ENCODE data around the gene ANKMY1. TPM values are rescaled to one million over a fixed set of nuclear protein-coding genes. Genes with fewer than 3 reads are reported as not detected.

Gene ANKMY1
- total and polyA plus RNA-seq, 2 of the 13 experiments (the other 11 are each of a cell fraction or from before 2014, with no cell fraction given), result 11.7 to 18.8 TPM

DNA sequence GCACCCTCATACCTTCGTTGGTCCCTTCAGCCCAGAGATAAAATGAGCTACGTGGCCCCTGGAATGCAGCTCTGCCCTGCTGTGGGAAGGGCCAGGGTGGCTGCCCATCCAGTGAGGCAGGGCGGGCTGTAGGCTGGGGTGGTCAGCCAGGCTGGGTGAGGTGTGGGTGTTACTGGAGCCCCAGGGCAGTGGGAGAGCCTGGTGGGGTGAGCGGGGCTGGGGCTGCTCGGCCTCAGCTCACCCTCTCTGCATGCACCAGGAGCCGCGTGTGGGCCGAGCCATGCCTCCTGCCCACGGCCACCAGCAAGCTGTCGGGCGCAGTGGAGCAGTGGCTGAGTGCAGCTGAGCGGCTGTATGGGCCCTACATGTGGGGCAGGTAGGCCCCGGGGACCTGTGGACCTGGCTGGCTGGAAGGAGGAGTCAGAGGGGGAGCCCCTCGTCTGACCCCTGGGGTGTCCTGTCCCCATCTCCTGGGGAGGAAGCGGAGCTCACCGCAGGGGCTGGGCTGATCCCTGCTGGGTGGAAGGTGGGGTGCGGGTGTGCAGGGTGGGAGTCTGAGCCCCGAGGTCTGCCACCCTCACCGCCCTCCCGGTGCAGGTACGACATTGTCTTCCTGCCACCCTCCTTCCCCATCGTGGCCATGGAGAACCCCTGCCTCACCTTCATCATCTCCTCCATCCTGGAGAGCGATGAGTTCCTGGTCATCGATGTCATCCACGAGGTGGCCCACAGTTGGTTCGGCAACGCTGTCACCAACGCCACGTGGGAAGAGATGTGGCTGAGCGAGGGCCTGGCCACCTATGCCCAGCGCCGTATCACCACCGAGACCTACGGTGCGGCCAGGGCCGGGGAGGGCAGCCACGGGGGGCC, 16.0 kb upstream of the ANKMY1 start:
- peaks cover 13% of the 10 kb centered on the region for H3K79me2 ChIP-seq (ENCODE audit: insufficient read depth, low read length)
- no peak for FAIRE-seq
- ChIA-PET CTCF (ENCODE audit: low intra/inter-chr PET ratio, low total read pairs) (no interaction called here), POLR2A (interaction anchor here (2.8 kb wide), 1 partner anchor 13 kb away, joined by 9 read pairs; the partner anchor contains the start of gene DUSP28)
- no peak for DNase-seq (ENCODE audit: low spot score)
- in situ Hi-C loops (cut with HindIII; ENCODE audit: extremely low pct_ligation_motif_present, low pct_unique_long_range_greater_than_20kb) (loop anchor here (25.0 kb wide), 1 partner anchor 639 kb away; no protein-coding TSS in a partner anchor), intact Hi-C loops (cut with micrococcal nuclease; ENCODE audit: unreplicated experiment) (no loop called here)
- no peak overlapping the region for H3K9ac ChIP-seq (ENCODE audit: insufficient read depth, low read depth, low read length)
- H3K36me3 ChIP-seq (replicated peaks in 1 of 2; ENCODE audit: control insufficient read depth in 1 of 2, insufficient read depth in 2 of 2, low read length in 2 of 2), result peaks cover 0 to 14% of the 10 kb centered on the region in 2 experiments; a peak in 3 of 5 replicates
- H3K27me3 ChIP-seq (ENCODE audit: control insufficient read depth in 1 of 2, insufficient read depth in 2 of 2, low read length in 2 of 2), result no peaks in the 10 kb centered on the region
- H4K20me1 ChIP-seq (ENCODE audit: insufficient read depth, low read length), result no peaks in the 10 kb centered on the region; the same call in 1 of the 2 replicates
- TF ChIP-seq AGO2 (optimal IDR thresholded peaks at IDR 0.05; ENCODE audit: low read depth, low read length) (peak; percentile 76), POLR2A (IDR thresholded peaks at IDR 0.05; ENCODE audit: insufficient read depth in 1 of 2, low read depth in 2 of 2, low read length in 2 of 2) (0 out of 4 replicates have a peak, but pooled peaks of 1 of the 2 experiments have one; percentile 2), POLR2G (IDR thresholded peaks at IDR 0.05; ENCODE audit: low read depth, low read length) (peak; percentile 55), GLI4 (CRISPR knock-in tag; IDR thresholded peaks at IDR 0.05; ENCODE audit: borderline replicate concordance) (no peak), RBFOX2 (IDR thresholded peaks at IDR 0.05; ENCODE audit: low read depth, low read length) (peak; percentile 62), GTF3A (CRISPR knock-in tag; conservative IDR thresholded peaks at IDR 0.05) (no peak), ZNF782 (CRISPR knock-in tag; IDR thresholded peaks at IDR 0.05; ENCODE audit: borderline replicate concordance) (0 out of 2 replicates have a peak, but pooled peaks have one; percentile 37), ELF1 (CRISPR knock-in tag; IDR thresholded peaks at IDR 0.05) (no peak), AGO1 (IDR thresholded peaks at IDR 0.05; ENCODE audit: low read depth, low read length, poor library complexity, severe bottlenecking) (peak; percentile 35)
- no peak overlapping the region for H3K4me3 ChIP-seq (replicated peaks in 1 of 3; ENCODE audit: insufficient read depth in 1 of 3, low read depth in 2 of 3, low read length in 3 of 3)
- no peak for ATAC-seq
- H3K27ac ChIP-seq (ENCODE audit: extremely low read length, insufficient read depth, low read length), result no peak overlapping the region
- H2AFZ ChIP-seq (ENCODE audit: low read length), result no peak overlapping the region
- peaks cover 24% of the 10 kb centered on the region for H3K4me1 ChIP-seq (ENCODE audit: insufficient read depth, low read length)
- no peaks in the 10 kb centered on the region for H3K9me3 ChIP-seq (ENCODE audit: low read length)
- 94% methylated on average over 21 of the region's 37 CpGs for WGBS (ENCODE audit: low lambda C conversion rate)
- no TSS peak for BruUV-seq (replicated peaks)
- no peak overlapping the region for H3K4me2 ChIP-seq (ENCODE audit: low read depth, low read length)

Data from HepG2 (cell line).